ENCODE data around the gene URI1.

The URI1 gene

GRCh38 chr19:30028118-30028991, 86.3 kb downstream of the URI1 start (continued):
- TF ChIP-seq ZNF610 (tag by site-specific recombination; IDR thresholded peaks at IDR 0.05; ENCODE audit: borderline replicate concordance), result 0 out of 2 replicates have a peak, but pooled peaks have one; percentile 24
- TF ChIP-seq ZSCAN18 (tag by site-specific recombination; IDR thresholded peaks at IDR 0.05), result no peak
- TF ChIP-seq, protein P1, sequence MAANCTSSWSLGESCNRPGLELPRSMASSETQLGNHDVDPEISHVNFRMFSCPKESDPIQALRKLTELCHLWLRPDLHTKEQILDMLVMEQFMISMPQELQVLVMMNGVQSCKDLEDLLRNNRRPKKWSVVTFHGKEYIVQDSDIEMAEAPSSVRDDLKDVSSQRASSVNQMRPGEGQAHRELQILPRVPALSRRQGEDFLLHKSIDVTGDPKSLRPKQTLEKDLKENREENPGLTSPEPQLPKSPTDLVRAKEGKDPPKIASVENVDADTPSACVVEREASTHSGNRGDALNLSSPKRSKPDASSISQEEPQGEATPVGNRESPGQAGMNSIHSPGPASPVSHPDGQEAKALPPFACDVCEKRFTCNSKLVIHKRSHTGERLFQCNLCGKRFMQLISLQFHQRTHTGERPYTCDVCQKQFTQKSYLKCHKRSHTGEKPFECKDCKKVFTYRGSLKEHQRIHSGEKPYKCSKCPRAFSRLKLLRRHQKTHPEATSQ (tag by site-specific recombination; IDR thresholded peaks at IDR 0.05), result no peak
- no peak for TF ChIP-seq ZNF664 (tag by site-specific recombination; IDR thresholded peaks at IDR 0.05)
- TF ChIP-seq ZNF707 (tag by site-specific recombination; IDR thresholded peaks at IDR 0.05), result no peak
- TF ChIP-seq, protein P2, sequence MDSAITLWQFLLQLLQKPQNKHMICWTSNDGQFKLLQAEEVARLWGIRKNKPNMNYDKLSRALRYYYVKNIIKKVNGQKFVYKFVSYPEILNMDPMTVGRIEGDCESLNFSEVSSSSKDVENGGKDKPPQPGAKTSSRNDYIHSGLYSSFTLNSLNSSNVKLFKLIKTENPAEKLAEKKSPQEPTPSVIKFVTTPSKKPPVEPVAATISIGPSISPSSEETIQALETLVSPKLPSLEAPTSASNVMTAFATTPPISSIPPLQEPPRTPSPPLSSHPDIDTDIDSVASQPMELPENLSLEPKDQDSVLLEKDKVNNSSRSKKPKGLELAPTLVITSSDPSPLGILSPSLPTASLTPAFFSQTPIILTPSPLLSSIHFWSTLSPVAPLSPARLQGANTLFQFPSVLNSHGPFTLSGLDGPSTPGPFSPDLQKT (IDR thresholded peaks at IDR 0.05; ENCODE audit: borderline replicate concordance, low read depth, low read length), result no peak
- TF ChIP-seq ZNF548 (tag by site-specific recombination; IDR thresholded peaks at IDR 0.05), result no peak
- no peak; the same call in 1 of the 2 replicates for TF ChIP-seq ZNF513 (tag by site-specific recombination; IDR thresholded peaks at IDR 0.05)
- TF ChIP-seq ZBTB44 (tag by site-specific recombination; IDR thresholded peaks at IDR 0.05), result peak; percentile 69; the same call in 1 of the 2 replicates
- no peak for TF ChIP-seq ZFHX2 (tag by site-specific recombination; conservative IDR thresholded peaks at IDR 0.05)
- TF ChIP-seq ZNF624 (tag by site-specific recombination; IDR thresholded peaks at IDR 0.05), result no peak
- peak; percentile 69 for TF ChIP-seq ZNF843 (tag by site-specific recombination; IDR thresholded peaks at IDR 0.05)
- no peak for TF ChIP-seq GFI1B (tag by site-specific recombination; IDR thresholded peaks at IDR 0.05)
- no peak for TF ChIP-seq SP3 (tag by site-specific recombination; IDR thresholded peaks at IDR 0.05)
- no peak for TF ChIP-seq KLF8 (tag by site-specific recombination; IDR thresholded peaks at IDR 0.05)
- TF ChIP-seq ZNF146 (tag by site-specific recombination; IDR thresholded peaks at IDR 0.05), result no peak
- TF ChIP-seq ZNF324 (tag by site-specific recombination; IDR thresholded peaks at IDR 0.05), result no peak
- TF ChIP-seq ZNF175 (tag by site-specific recombination; IDR thresholded peaks at IDR 0.05), result no peak
- no peak for TF ChIP-seq BCL11A (tag by site-specific recombination; IDR thresholded peaks at IDR 0.05; ENCODE audit: low read depth)
- TF ChIP-seq ZNF692 (tag by site-specific recombination; IDR thresholded peaks at IDR 0.05), result no peak
- TF ChIP-seq ZNF266 (tag by site-specific recombination; IDR thresholded peaks at IDR 0.05; ENCODE audit: low read depth), result no peak
- TF ChIP-seq ZNF350 (tag by site-specific recombination; IDR thresholded peaks at IDR 0.05), result no peak
- TF ChIP-seq, protein P3, sequence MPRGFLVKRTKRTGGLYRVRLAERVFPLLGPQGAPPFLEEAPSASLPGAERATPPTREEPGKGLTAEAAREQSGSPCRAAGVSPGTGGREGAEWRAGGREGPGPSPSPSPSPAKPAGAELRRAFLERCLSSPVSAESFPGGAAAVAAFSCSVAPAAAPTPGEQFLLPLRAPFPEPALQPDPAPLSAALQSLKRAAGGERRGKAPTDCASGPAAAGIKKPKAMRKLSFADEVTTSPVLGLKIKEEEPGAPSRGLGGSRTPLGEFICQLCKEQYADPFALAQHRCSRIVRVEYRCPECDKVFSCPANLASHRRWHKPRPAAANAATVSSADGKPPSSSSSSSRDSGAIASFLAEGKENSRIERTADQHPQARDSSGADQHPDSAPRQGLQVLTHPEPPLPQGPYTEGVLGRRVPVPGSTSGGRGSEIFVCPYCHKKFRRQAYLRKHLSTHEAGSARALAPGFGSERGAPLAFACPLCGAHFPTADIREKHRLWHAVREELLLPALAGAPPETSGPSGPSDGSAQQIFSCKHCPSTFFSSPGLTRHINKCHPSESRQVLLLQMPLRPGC (tag by site-specific recombination; IDR thresholded peaks at IDR 0.05), result no peak
- no peak for TF ChIP-seq ZSCAN16 (tag by site-specific recombination; IDR thresholded peaks at IDR 0.05)
- no peak for TF ChIP-seq ZNF596 (tag by site-specific recombination; IDR thresholded peaks at IDR 0.05)
- no peak for TF ChIP-seq ZNF747 (tag by site-specific recombination; IDR thresholded peaks at IDR 0.05)
- TF ChIP-seq ZNF214 (tag by site-specific recombination; IDR thresholded peaks at IDR 0.05; ENCODE audit: borderline replicate concordance), result no peak
- TF ChIP-seq ZNF521 (tag by site-specific recombination; IDR thresholded peaks at IDR 0.05), result no peak
- TF ChIP-seq ZNF157 (tag by site-specific recombination; IDR thresholded peaks at IDR 0.05), result no peak
- TF ChIP-seq ZNF121 (tag by site-specific recombination; IDR thresholded peaks at IDR 0.05), result no peak

Measured in HEK293 (cell line).